Measurements from ENCODE around the gene PCMTD2. TPM values are rescaled to one million over a fixed set of nuclear protein-coding genes. Genes with fewer than 3 reads are reported as not detected.

Gene PCMTD2
- polyA plus RNA-seq, 12 donors, result 52.1 to 123 (median 80.1) TPM; not detected in 1

- DNase-seq, result no peak
Measured at GRCh38 chr20:64253000-64253383, 2.6 kb upstream of the PCMTD2 start.

- no peak for DNase-seq
Measured at GRCh38 chr20:64253443-64253842, 2.1 kb upstream of the PCMTD2 start.

GRCh38 chr20:64254156-64254555 is 1.4 kb upstream of the PCMTD2 start:
- DNase-seq, result no peak

- DNase-seq, result peak; percentile 7
Measured at GRCh38 chr20:64254571-64255360, 782 bp upstream of the PCMTD2 start.

- no peak for DNase-seq
Measured at GRCh38 chr20:64256282-64256935, 861 bp downstream of the PCMTD2 start.

- no peak for DNase-seq
Measured at GRCh38 chr20:64257107-64257757, 1.7 kb downstream of the PCMTD2 start.

GRCh38 chr20:64258071-64258823 is 2.7 kb downstream of the PCMTD2 start:
- no peak for DNase-seq

- DNase-seq, result no peak
Measured at GRCh38 chr20:64260239-64260638, 4.7 kb downstream of the PCMTD2 start.

GRCh38 chr20:64261138-64261537 is 5.6 kb downstream of the PCMTD2 start:
- DNase-seq, result peak; percentile 22

GRCh38 chr20:64264091-64264490 is 8.5 kb downstream of the PCMTD2 start:
- DNase-seq, result no peak

GRCh38 chr20:64265201-64265600 is 9.7 kb downstream of the PCMTD2 start:
- no peak for DNase-seq

GRCh38 chr20:64266988-64267387 is 11.4 kb downstream of the PCMTD2 start:
- no peak for DNase-seq

- no peak for DNase-seq
Measured at GRCh38 chr20:64268174-64268573, 12.6 kb downstream of the PCMTD2 start.

- DNase-seq, result no peak
Measured at GRCh38 chr20:64269604-64270411, 14.3 kb downstream of the PCMTD2 start.

- DNase-seq, result no peak
Measured at GRCh38 chr20:64271636-64272035, 16.1 kb downstream of the PCMTD2 start.

- no peak for DNase-seq
Measured at GRCh38 chr20:64273109-64273508, 17.6 kb downstream of the PCMTD2 start.

GRCh38 chr20:64276817-64277216 is 21.3 kb downstream of the PCMTD2 start:
- no peak for DNase-seq

GRCh38 chr20:64277571-64278316 is 22.2 kb downstream of the PCMTD2 start:
- DNase-seq, result no peak

- no peak for DNase-seq
Measured at GRCh38 chr20:64278317-64278681, 22.8 kb downstream of the PCMTD2 start.

- no peak for DNase-seq
Measured at GRCh38 chr20:64279826-64280459, 24.4 kb downstream of the PCMTD2 start.
